MCF 10A (cell line): ENCODE data around the gene CACNA1S. TPM values are rescaled to one million over a fixed set of nuclear protein-coding genes. Genes with fewer than 3 reads are reported as not detected.

Experiments used
- BruUV-seq: library from RNA; stranded (reverse); fragments of 400-500 nt; replicated peaks from 2 replicates; lab custom pipeline; 2021; lab: Mats Ljungman, UMichigan
- CTCF ChIA-PET: fragments of 300-600 bp; sonication (Branson Sonifier 250); formaldehyde crosslinking; extraction: SDS; loops from one replicate; lab custom pipeline; 2021; ENCODE audit warnings: antibody characterized with exemption, inconsistent platforms; lab: Yijun Ruan, JAX
- POLR2A ChIA-PET: fragments of 300-600, 350-650 bp; sonication (Branson Sonifier 250); formaldehyde crosslinking; extraction: SDS; loops from one replicate; lab custom pipeline; 2020; ENCODE audit warnings: antibody characterized with exemption, inconsistent platforms; lab: Yijun Ruan, JAX
- DNase-seq: peaks from one replicate; pipeline ENCODE4 v3.0.0-alpha.2; 2018; ENCODE audit not compliant: unreplicated experiment
- H3K27ac Mint-ChIP-seq: one replicate; pipeline ENCODE4 v1.8.0; 2022; ENCODE audit warnings: mild to moderate bottlenecking, low read depth, mixed read lengths; ENCODE audit not compliant: unreplicated experiment
- H3K27me3 Mint-ChIP-seq: one replicate; pipeline ENCODE4 v1.8.0; 2022; ENCODE audit warnings: mixed read lengths; ENCODE audit not compliant: insufficient read depth, unreplicated experiment
- H3K36me3 Mint-ChIP-seq: one replicate; pipeline ENCODE4 v1.8.0; 2022; ENCODE audit warnings: mild to moderate bottlenecking, moderate library complexity, mixed read lengths; ENCODE audit not compliant: insufficient read depth, unreplicated experiment
- H3K4me1 Mint-ChIP-seq: one replicate; pipeline ENCODE4 v1.8.0; 2022; ENCODE audit warnings: mixed read lengths; ENCODE audit not compliant: insufficient read depth, unreplicated experiment
- H3K4me3 Mint-ChIP-seq: one replicate; pipeline ENCODE4 v1.8.0; 2022; ENCODE audit warnings: mild to moderate bottlenecking, moderate library complexity, mixed read lengths; ENCODE audit not compliant: unreplicated experiment
- H3K9me3 Mint-ChIP-seq: one replicate; pipeline ENCODE4 v1.8.0; 2022; ENCODE audit warnings: mixed read lengths; ENCODE audit not compliant: unreplicated experiment
- intact Hi-C: fragments of 100-400 bp; cut with micrococcal nuclease; formaldehyde crosslinking; loops from 2 replicates; pipeline ENCODE4 v1.14.1; 2022
- total RNA-seq: library from RNA; stranded (reverse); gene quantifications from 2 replicates; pipeline ENCODE4 v1.2.3, GENCODE V29; 2022
- TF ChIP-seq, protein P1 (sequence below): fragments of 200-600 bp; IDR thresholded peaks from one replicate; pipeline ENCODE4 v1.8.0; 2022; ENCODE audit warnings: antibody characterized with exemption, mild to moderate bottlenecking; ENCODE audit not compliant: unreplicated experiment

Gene CACNA1S
- total RNA-seq, 1 experiment from 2014 or later: not detected

DNA sequence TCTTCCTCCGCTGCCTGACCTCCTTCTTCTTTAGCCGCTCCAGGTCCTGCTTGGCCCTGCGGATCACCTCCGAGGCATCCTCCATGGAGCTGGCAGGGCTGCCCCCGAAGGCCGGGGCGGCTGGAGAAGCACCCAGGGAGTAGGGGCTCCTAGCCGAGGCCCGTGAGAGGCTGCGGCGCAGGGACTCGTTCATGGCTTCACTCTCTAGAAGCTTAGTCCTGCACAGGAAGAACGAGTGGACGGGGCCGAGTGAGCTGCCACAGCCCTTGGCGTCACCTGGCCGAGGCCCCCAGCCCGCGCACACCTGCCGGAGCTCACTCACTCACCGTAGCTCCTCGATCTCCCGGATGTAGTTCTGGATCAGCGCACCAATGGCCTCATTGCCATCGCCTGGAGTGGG is 111.8 kb downstream of the CACNA1S start:
- no peaks in the 10 kb centered on the region for H3K27me3 Mint-ChIP-seq
- ChIA-PET POLR2A (no interaction called here), CTCF (interaction anchor here (1.2 kb wide), 1 partner anchor 28 kb away, joined by 4 read pairs; no protein-coding TSS in a partner anchor)
- H3K4me1 Mint-ChIP-seq: no peaks in the 10 kb centered on the region
- no peaks in the 10 kb centered on the region for H3K36me3 Mint-ChIP-seq
- H3K27ac Mint-ChIP-seq: no peak overlapping the region
- no peaks in the 10 kb centered on the region for H3K9me3 Mint-ChIP-seq
- TF ChIP-seq, protein P1, sequence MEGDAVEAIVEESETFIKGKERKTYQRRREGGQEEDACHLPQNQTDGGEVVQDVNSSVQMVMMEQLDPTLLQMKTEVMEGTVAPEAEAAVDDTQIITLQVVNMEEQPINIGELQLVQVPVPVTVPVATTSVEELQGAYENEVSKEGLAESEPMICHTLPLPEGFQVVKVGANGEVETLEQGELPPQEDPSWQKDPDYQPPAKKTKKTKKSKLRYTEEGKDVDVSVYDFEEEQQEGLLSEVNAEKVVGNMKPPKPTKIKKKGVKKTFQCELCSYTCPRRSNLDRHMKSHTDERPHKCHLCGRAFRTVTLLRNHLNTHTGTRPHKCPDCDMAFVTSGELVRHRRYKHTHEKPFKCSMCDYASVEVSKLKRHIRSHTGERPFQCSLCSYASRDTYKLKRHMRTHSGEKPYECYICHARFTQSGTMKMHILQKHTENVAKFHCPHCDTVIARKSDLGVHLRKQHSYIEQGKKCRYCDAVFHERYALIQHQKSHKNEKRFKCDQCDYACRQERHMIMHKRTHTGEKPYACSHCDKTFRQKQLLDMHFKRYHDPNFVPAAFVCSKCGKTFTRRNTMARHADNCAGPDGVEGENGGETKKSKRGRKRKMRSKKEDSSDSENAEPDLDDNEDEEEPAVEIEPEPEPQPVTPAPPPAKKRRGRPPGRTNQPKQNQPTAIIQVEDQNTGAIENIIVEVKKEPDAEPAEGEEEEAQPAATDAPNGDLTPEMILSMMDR: no peak
- no peak for DNase-seq
- no TSS peak for BruUV-seq
- H3K4me3 Mint-ChIP-seq: no peak overlapping the region
- intact Hi-C loops: no loop called here

DNA sequence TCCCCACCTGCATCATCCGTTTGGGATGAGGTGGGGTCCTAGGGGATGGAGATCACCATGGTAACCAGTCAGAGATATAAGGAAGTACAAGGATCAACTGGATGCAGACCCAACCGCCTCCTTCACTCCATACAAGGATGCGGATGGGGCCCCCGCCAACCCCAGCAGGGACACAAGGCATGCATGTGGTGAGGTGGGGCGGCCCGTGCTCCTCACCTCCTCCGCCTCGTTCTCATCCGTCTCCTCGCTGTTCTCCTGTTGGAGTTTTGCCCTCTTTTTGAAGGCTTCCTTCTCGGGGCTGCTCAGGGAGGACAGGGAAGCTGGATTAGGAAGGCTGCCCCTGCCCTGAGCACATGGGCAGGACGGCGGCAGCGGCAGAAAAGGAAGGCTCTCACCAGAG is 112.6 kb downstream of the CACNA1S start:
- TF ChIP-seq, protein P1: no peak

DNA sequence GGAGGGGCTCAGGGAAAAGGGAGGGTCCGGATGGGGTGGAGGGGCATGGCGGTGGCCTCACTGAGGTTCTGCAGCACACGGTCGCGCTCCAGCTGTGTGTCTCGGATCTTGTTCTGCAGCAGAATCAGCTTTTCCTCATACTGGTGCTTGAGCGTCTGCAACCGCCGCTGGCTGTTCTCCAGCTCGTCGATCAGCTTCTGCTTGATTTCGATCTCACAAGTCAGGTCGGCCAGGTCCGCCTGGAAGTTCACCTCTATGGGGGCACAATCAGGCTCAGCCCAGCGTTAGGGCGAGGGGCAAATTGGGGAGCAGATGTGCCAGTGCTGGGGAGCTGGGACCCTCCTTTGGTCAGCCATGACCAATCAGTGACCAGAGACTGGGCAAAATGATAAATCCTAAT is 113.9 kb downstream of the CACNA1S start:
- no peak overlapping the region for H3K27ac Mint-ChIP-seq
- H3K4me3 Mint-ChIP-seq: no peak overlapping the region
- intact Hi-C loops: no loop called here
- no TSS peak for BruUV-seq
- H3K9me3 Mint-ChIP-seq: no peaks in the 10 kb centered on the region
- no peaks in the 10 kb centered on the region for H3K27me3 Mint-ChIP-seq
- H3K36me3 Mint-ChIP-seq: no peaks in the 10 kb centered on the region
- TF ChIP-seq, protein P1: no peak
- ChIA-PET CTCF (interaction anchor here (0.5 to 2.5 kb wide), 8 partner anchors 12 to 1127 kb away, joined by 3 to 14 read pairs (median 4); no protein-coding TSS in a partner anchor), POLR2A (no interaction called here)
- no peak for DNase-seq
- H3K4me1 Mint-ChIP-seq: no peaks in the 10 kb centered on the region

More for the DNA sequence above, 112.6 kb downstream of the CACNA1S start:
- intact Hi-C loops: no loop called here
- H3K27me3 Mint-ChIP-seq: no peaks in the 10 kb centered on the region
- no peak overlapping the region for H3K27ac Mint-ChIP-seq
- no peaks in the 10 kb centered on the region for H3K9me3 Mint-ChIP-seq
- no peaks in the 10 kb centered on the region for H3K4me1 Mint-ChIP-seq
- no peak for DNase-seq
- no peak overlapping the region for H3K4me3 Mint-ChIP-seq
- BruUV-seq: no TSS peak
- ChIA-PET POLR2A (no interaction called here), CTCF (interaction anchor here (1.7 to 2.5 kb wide), 2 partner anchors 21 to 27 kb away, joined by 7 to 14 read pairs; no protein-coding TSS in a partner anchor)
- no peaks in the 10 kb centered on the region for H3K36me3 Mint-ChIP-seq

DNA sequence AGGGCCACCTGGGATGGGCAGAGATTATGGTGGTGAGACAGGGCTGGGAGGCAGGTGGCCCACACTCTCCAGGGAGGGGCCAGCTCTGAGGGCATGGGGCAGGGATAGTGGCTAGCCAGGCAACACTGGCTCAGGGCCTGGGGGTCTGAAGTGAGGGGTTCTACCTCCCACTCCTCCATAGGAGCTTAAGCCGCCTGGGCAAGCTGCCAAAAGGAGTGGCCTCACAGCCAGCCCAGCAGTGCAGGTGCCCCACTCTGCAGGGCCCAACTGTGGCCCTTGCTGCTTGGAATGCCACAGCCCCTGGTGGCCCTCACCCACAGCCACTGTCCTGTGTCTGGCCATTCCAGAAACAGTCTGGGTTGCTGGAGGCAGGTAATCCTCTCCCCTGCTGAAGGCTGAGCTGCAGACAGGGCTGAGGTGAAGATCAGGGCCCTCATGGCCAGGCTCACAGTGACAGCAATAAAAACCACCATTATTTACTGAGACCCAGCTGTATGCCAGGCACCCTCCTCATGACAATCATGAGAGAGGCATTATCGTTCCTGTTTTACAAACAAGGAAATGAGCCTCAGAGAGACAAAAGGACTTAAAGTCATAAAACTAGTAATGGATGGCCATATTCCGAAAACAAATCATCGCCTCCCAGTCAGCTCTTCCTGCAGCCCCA is 119.7 kb downstream of the CACNA1S start:
- intact Hi-C loops: no loop called here
- ChIA-PET CTCF (interaction anchor here (0.6 to 5.0 kb wide), 5 partner anchors 13 to 196 kb away, joined by 3 to 36 read pairs (median 5); no protein-coding TSS in a partner anchor), POLR2A (no interaction called here)
- no TSS peak for BruUV-seq
- no peak overlapping the region for H3K27ac Mint-ChIP-seq
- H3K4me1 Mint-ChIP-seq: no peaks in the 10 kb centered on the region
- H3K9me3 Mint-ChIP-seq: no peaks in the 10 kb centered on the region
- TF ChIP-seq, protein P1: no peak
- H3K4me3 Mint-ChIP-seq: no peak overlapping the region
- no peak for DNase-seq
- no peaks in the 10 kb centered on the region for H3K27me3 Mint-ChIP-seq
- no peaks in the 10 kb centered on the region for H3K36me3 Mint-ChIP-seq
